PFSK-1 (cell line): ENCODE results near the gene KPNA1.

ENCODE experiments used
- FOXP2 ChIP-seq: optimal IDR thresholded peaks from 2 replicates; pipeline ENCODE3; 2011; ENCODE audit warnings: borderline replicate concordance, control low read depth, inconsistent platforms; ENCODE audit not compliant: insufficient read depth; ENCODE audit errors: extremely low read length, extremely low read depth
- POLR2AphosphoS5 ChIP-seq: IDR thresholded peaks from 2 replicates; pipeline ENCODE4 v1.6.1; 2012; ENCODE audit warnings: low read depth, mild to moderate bottlenecking, control low read depth, low read length, moderate library complexity
- REST ChIP-seq, 2 experiments: IDR thresholded peaks; 2 replicates each; pipeline versions ENCODE4 v1.6.1 to v1.8.0; 2011 to 2012; ENCODE audit warnings: low read depth in 2 of 2, low read length in 2 of 2, control low read depth in 1 of 2, inconsistent platforms in 1 of 2, mild to moderate bottlenecking in 1 of 2, moderate library complexity in 1 of 2; ENCODE audit not compliant: insufficient read depth in 1 of 2
- SIN3A ChIP-seq: IDR thresholded peaks from 2 replicates; pipeline ENCODE4 v1.6.1; 2012; ENCODE audit warnings: mild to moderate bottlenecking, low read length, moderate library complexity, borderline replicate concordance; ENCODE audit not compliant: insufficient read depth
- TAF1 ChIP-seq: IDR thresholded peaks from 2 replicates; pipeline ENCODE4 v1.6.1; 2012; ENCODE audit warnings: low read length, control low read depth, borderline replicate concordance; ENCODE audit not compliant: insufficient read depth

Gene KPNA1

GRCh38 chr3:122392868-122393844 is 121.6 kb downstream of the KPNA1 start:
- no peak for TF ChIP-seq FOXP2
- no peak for TF ChIP-seq SIN3A
- TF ChIP-seq TAF1: no peak
- TF ChIP-seq REST (IDR thresholded peaks at IDR 0.05; ENCODE audit: insufficient read depth in 1 of 2, low read depth in 2 of 2, low read length in 2 of 2): no peak
- TF ChIP-seq POLR2AphosphoS5: no peak

GRCh38 chr3:122391681-122392446 is 122.9 kb downstream of the KPNA1 start:
- TF ChIP-seq FOXP2 (no peak), REST (IDR thresholded peaks at IDR 0.05; ENCODE audit: insufficient read depth in 1 of 2, low read depth in 2 of 2, low read length in 2 of 2) (no peak), POLR2AphosphoS5 (no peak), TAF1 (no peak), SIN3A (no peak)

GRCh38 chr3:122390665-122391064 is 124.1 kb downstream of the KPNA1 start:
- no peak for TF ChIP-seq FOXP2
- TF ChIP-seq REST (IDR thresholded peaks at IDR 0.05; ENCODE audit: insufficient read depth in 1 of 2, low read depth in 2 of 2, low read length in 2 of 2): no peak
- TF ChIP-seq POLR2AphosphoS5: no peak
- no peak for TF ChIP-seq SIN3A
- TF ChIP-seq TAF1: no peak

- TF ChIP-seq FOXP2 (no peak), SIN3A (no peak), REST (IDR thresholded peaks at IDR 0.05; ENCODE audit: insufficient read depth in 1 of 2, low read depth in 2 of 2, low read length in 2 of 2) (no peak), TAF1 (no peak), POLR2AphosphoS5 (no peak)
These were observed 124.8 kb downstream of the KPNA1 start for GRCh38 chr3:122389892-122390291.
